ENCODE measurements around the gene OR51A2. TPM values are rescaled to one million over a fixed set of nuclear protein-coding genes. Genes with fewer than 3 reads are reported as not detected.

The OR51A2 gene
- total RNA-seq (ENCODE audit: low replicate concordance), result not detected in 2 replicates

GRCh38 chr11:4955613-4956012 is at the start of gene OR51A2:
Gene OR51A2 (minus strand): TSS chr11:4955713. CDS start chr11:4955713, 0 bp downstream.

DNA sequence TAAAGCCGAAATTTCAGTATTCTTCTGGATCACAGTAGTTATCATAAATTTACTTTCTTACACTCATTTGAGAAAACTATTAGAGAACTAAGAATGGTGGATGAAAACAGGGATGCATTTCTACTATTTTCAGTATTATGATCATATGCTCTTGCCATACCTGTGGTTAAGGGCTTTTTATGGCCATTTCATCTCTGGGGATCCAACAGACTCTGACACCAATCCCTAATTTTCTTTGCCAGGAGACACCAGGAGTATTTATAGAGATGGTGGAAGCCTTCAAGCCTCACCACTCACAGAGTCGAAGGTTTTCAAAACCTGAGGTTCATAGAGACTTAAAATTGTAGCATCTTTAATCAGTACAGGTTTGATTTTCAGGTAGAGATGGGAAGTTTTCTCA is 39.0 kb upstream of the OR51A2 start, which contains the start of gene OR51L1:
TSS of gene OR51L1 (plus strand) at position 301 of the 400 bp plus-strand sequence. CDS start 4,132 bp downstream, outside the sequence.

DNA sequence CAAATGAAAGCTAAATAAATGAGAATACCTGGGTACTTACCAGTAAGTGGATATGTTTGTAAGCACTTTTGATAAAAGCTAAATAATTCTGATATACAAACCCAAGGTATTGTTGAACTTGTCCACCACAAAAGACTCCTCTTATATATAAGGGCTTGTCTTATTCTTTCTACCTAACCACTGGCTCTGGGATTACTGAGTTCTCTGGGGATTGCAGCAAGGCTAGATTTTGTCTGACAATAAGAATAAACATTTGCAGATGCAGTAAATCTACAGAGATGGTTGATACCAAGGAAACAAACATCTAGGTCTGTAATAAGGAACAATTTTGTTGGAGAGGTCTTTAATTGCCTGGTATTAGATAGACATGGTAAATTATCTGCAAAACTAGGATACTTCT is 8.0 kb downstream of the OR51A2 start, which contains the start of gene OR51A4:
TSS of gene OR51A4 (minus strand) at position 101 of the 400 bp plus-strand sequence. CDS start 505 bp downstream, outside the sequence.

GRCh38 chr11:4924239-4924638 is 31.3 kb downstream of the OR51A2 start, which contains the start of gene OR51G1:
Gene OR51G1 (minus strand): TSS chr11:4924339. CDS start chr11:4924339, 0 bp downstream.

DNA sequence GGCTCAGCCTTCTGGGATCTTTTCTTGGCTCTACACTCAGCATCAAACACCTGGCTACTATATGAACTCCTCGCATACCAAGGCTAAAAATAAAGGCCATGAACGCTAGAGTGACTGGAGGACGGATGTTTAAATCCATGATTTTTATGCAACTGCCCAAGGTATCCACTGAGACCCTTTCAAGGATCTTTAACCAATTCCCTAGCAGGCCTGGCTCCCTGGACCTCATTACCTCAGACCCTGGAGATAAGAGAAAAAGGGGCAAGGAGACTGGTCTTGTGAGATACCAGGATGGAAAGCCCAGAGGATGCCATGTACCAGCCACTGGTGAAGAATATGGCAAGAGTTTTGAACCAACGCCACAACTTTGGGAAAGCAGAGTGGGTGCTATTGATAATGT is 36.3 kb downstream of the OR51A2 start, which contains the start of gene OR51G2:
TSS of gene OR51G2 (minus strand) at position 101 of the 400 bp plus-strand sequence. CDS start 3,687 bp downstream, outside the sequence.

Other genes starting within 250 kb of the OR51A2 start
- gene OR51F1, start 185.8 kb downstream of the OR51A2 start, total RNA-seq (ENCODE audit: low replicate concordance), result not detected in 2 replicates
- gene OR52R1, start 151.3 kb downstream of the OR51A2 start, total RNA-seq (ENCODE audit: low replicate concordance), result not detected in 2 replicates
- not detected in 2 replicates for gene OR51F2, start 134.4 kb downstream of the OR51A2 start, total RNA-seq (ENCODE audit: low replicate concordance)
- gene OR51S1, start 106.5 kb downstream of the OR51A2 start, total RNA-seq (ENCODE audit: low replicate concordance), result not detected in 2 replicates
- gene OR51T1, start 73.8 kb downstream of the OR51A2 start, total RNA-seq (ENCODE audit: low replicate concordance), result not detected in 2 replicates
- not detected in 2 replicates for gene OR51A7, start 51.9 kb downstream of the OR51A2 start, total RNA-seq (ENCODE audit: low replicate concordance)
- gene OR51G2, start 36.4 kb downstream of the OR51A2 start, total RNA-seq (ENCODE audit: low replicate concordance), result not detected in 2 replicates
- not detected in 2 replicates for gene OR51G1, start 31.4 kb downstream of the OR51A2 start, total RNA-seq (ENCODE audit: low replicate concordance)
- not detected in 2 replicates for gene OR51A4, start 8.1 kb downstream of the OR51A2 start, total RNA-seq (ENCODE audit: low replicate concordance)
- gene OR51L1, start 39.1 kb upstream of the OR51A2 start, total RNA-seq (ENCODE audit: low replicate concordance), result not detected in 2 replicates
- gene OR52J3, start 90.8 kb upstream of the OR51A2 start, total RNA-seq (ENCODE audit: low replicate concordance), result not detected in 2 replicates
- gene OR52E2, start 103.9 kb upstream of the OR51A2 start, total RNA-seq (ENCODE audit: low replicate concordance), result not detected in 2 replicates
- gene OR52E1, start 113.9 kb upstream of the OR51A2 start, total RNA-seq (ENCODE audit: low replicate concordance), result not detected in 2 replicates
- not detected in 2 replicates for gene OR52A5, start 182.6 kb upstream of the OR51A2 start, total RNA-seq (ENCODE audit: low replicate concordance)
- gene OR52A1, start 199.0 kb upstream of the OR51A2 start, total RNA-seq (ENCODE audit: low replicate concordance), result not detected in 2 replicates
- gene OR51V1, start 245.0 kb upstream of the OR51A2 start, total RNA-seq (ENCODE audit: low replicate concordance), result not detected in 2 replicates